Measurements from ENCODE around the gene ATXN1.

ATXN1 gene

DNA sequence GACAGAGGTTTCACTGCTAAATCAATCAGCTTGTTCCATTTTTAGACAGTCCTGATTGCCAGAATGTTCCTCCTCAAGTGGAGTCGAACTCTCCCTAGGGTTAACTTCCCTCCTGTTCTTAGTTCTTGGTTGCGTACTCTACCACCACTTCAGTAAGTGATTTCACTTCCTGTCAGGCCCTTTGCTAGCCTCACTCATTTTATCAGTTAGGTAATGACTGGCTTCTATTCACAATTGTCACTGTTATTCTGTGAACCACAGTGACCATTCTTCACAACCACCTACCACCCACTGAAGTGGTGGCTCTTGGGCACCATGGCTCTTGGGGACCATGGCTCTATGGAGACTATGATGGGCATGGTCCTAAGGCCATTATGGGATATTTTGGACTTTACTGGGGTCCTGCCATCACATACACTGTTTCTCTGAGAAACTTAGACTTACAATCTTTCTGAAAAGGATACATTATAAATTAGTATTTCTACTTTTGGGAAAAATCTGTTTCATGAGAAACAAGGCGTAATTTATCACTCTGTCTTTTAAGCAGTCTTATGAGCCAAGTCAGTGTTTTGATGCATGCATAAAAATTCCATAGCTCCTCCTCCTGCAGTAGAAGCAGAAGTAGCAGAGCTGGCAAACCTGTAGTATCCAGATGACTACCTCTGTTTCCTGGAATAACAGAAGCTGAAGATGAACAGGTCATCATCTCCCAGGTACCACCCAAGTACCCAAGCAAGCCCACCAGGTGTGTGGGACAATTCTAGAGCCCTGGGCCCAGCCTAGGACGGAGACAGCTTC, 66.3 kb downstream of the ATXN1 start:
- whole genome bisulfite sequencing, 2 donors (ENCODE audit: extremely low coverage in 2 of 2, insufficient read length in 2 of 2, insufficient replicate concordance in 1 of 2) = no CpG with 5 or more reads among the region's 4 CpGs
- H3K9ac ChIP-seq (ENCODE audit: low read depth, low read length, poor library complexity) = no peak overlapping the region
- no peak overlapping the region for H3K4me3 ChIP-seq (ENCODE audit: low read length in 2 of 2)
- no peaks in the 10 kb centered on the region for H3K79me1 ChIP-seq (ENCODE audit: low read depth, low read length)
- H3K4me1 ChIP-seq (ENCODE audit: control insufficient read depth in 2 of 2, insufficient read depth in 1 of 2, low read depth in 1 of 2, low read length in 2 of 2) = peaks cover 5 to 15% of the 10 kb centered on the region in 2 donors
- H2AFZ ChIP-seq (ENCODE audit: low read length) = no peak overlapping the region
- H2AK5ac ChIP-seq (ENCODE audit: low read depth, low read length) = no peak overlapping the region
- no peak overlapping the region for H4K91ac ChIP-seq (ENCODE audit: low read depth, low read length, poor library complexity)
- no peak overlapping the region for H2BK12ac ChIP-seq (ENCODE audit: low read length)
- DNase-seq (ENCODE audit: low spot score) = no peak
- H3K27ac ChIP-seq (replicated peaks; ENCODE audit: low read length) = no peak overlapping the region
- H4K8ac ChIP-seq (ENCODE audit: low read depth, low read length) = no peak overlapping the region
- H3K14ac ChIP-seq (ENCODE audit: low read length) = no peak overlapping the region
- no peak overlapping the region for H3K4ac ChIP-seq (ENCODE audit: low read length)
- H3K9me3 ChIP-seq (replicated peaks in 1 of 2; ENCODE audit: control insufficient read depth in 2 of 2, insufficient read depth in 1 of 2, low read depth in 1 of 2, low read length in 2 of 2) = no peaks in the 10 kb centered on the region
- no peak overlapping the region for H2BK15ac ChIP-seq (ENCODE audit: low read length)
- H3K18ac ChIP-seq (ENCODE audit: low read length) = no peak overlapping the region
- no peak overlapping the region for H3K4me2 ChIP-seq (ENCODE audit: insufficient read depth, low read length, poor library complexity, severe bottlenecking)
- no peaks in the 10 kb centered on the region for H3K36me3 ChIP-seq (replicated peaks in 1 of 2; ENCODE audit: control insufficient read depth in 2 of 2, insufficient read depth in 2 of 2, low read length in 2 of 2)
- no peak overlapping the region for H3K23ac ChIP-seq (ENCODE audit: low read depth, low read length, poor library complexity)
- no peak overlapping the region for H2BK5ac ChIP-seq (ENCODE audit: low read length)
- H2BK120ac ChIP-seq (ENCODE audit: low read depth, low read length) = no peak overlapping the region
- H3K27me3 ChIP-seq (ENCODE audit: control insufficient read depth in 3 of 3, insufficient read depth in 3 of 3, low read depth in 1 of 3, low read length in 3 of 3) = no peaks in the 10 kb centered on the region

DNA sequence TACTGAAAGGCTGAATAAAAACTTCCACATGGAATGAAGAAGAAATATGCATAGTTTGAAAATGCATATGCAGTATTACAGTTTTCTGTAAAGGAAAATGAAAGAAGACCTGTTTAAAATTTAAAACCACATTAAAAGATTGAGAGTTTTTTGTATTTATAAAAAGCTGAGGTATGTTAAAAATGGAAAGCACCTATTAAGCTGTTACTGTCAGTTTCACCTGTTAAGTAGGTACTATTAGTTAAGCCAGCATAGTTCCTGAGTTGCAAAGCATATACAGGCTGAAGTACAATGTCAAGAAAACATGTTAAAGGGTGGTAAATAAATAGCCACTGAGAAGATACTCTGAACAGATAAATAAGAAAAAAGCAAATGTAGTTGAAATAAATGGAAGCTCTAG, 69.9 kb downstream of the ATXN1 start:
- Histone ChIP-seq H2AK5ac (ENCODE audit: low read depth, low read length) (no peak overlapping the region), H2AFZ (ENCODE audit: low read length) (no peak overlapping the region), H3K9me3 (replicated peaks in 1 of 2; ENCODE audit: control insufficient read depth in 2 of 2, insufficient read depth in 1 of 2, low read depth in 1 of 2, low read length in 2 of 2) (no peaks in the 10 kb centered on the region), H2BK5ac (ENCODE audit: low read length) (no peak overlapping the region), H3K4me1 (ENCODE audit: control insufficient read depth in 2 of 2, insufficient read depth in 1 of 2, low read depth in 1 of 2, low read length in 2 of 2) (no peaks in the 10 kb centered on the region), H3K4ac (ENCODE audit: low read length) (no peak overlapping the region), H3K36me3 (replicated peaks in 1 of 2; ENCODE audit: control insufficient read depth in 2 of 2, insufficient read depth in 2 of 2, low read length in 2 of 2) (no peaks in the 10 kb centered on the region), H3K79me1 (ENCODE audit: low read depth, low read length) (no peaks in the 10 kb centered on the region), H3K4me2 (ENCODE audit: insufficient read depth, low read length, poor library complexity, severe bottlenecking) (no peak overlapping the region), H3K9ac (ENCODE audit: low read depth, low read length, poor library complexity) (no peak overlapping the region), H2BK15ac (ENCODE audit: low read length) (no peak overlapping the region), H3K14ac (ENCODE audit: low read length) (no peak overlapping the region), H4K8ac (ENCODE audit: low read depth, low read length) (no peak overlapping the region), H3K18ac (ENCODE audit: low read length) (no peak overlapping the region), H3K23ac (ENCODE audit: low read depth, low read length, poor library complexity) (no peak overlapping the region), H3K27ac (replicated peaks; ENCODE audit: low read length) (no peak overlapping the region), H3K27me3 (ENCODE audit: control insufficient read depth in 3 of 3, insufficient read depth in 3 of 3, low read depth in 1 of 3, low read length in 3 of 3) (no peaks in the 10 kb centered on the region), H4K91ac (ENCODE audit: low read depth, low read length, poor library complexity) (no peak overlapping the region), H3K4me3 (ENCODE audit: low read length in 2 of 2) (no peak overlapping the region), H2BK12ac (ENCODE audit: low read length) (no peak overlapping the region), H2BK120ac (ENCODE audit: low read depth, low read length) (no peak overlapping the region)
- no peak for DNase-seq (ENCODE audit: low spot score)

DNA sequence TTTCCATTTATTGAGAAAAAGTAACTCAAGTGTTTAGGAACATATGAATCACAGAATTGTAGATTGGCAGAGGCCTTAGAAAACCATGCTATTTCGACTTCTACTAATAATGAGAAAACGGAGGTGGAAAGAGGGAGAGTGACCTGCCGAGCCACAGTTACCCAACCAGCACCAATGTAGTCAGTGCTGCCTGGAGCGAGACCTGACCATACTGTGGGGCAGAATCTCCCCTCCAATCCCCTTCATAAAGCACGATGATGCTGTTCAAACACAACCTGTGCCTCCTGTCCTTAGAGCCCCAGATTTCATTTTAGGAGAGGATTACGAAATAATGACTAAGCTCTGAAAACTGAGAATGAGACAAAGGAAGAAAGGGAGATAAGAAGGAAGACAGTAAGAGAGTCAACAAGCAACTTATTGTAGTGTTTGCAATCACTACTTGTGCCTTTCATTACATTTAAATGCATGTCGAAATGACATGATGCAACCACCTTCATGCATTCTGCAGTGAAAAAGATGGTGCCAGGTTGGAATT, 70.6 kb downstream of the ATXN1 start:
- no peak overlapping the region for H3K27ac ChIP-seq (replicated peaks; ENCODE audit: low read length)
- H3K18ac ChIP-seq (ENCODE audit: low read length) = no peak overlapping the region
- H2BK5ac ChIP-seq (ENCODE audit: low read length) = no peak overlapping the region
- no peaks in the 10 kb centered on the region for H3K9me3 ChIP-seq (replicated peaks in 1 of 2; ENCODE audit: control insufficient read depth in 2 of 2, insufficient read depth in 1 of 2, low read depth in 1 of 2, low read length in 2 of 2)
- H4K8ac ChIP-seq (ENCODE audit: low read depth, low read length) = no peak overlapping the region
- no peaks in the 10 kb centered on the region for H3K27me3 ChIP-seq (ENCODE audit: control insufficient read depth in 3 of 3, insufficient read depth in 3 of 3, low read depth in 1 of 3, low read length in 3 of 3)
- H2AK5ac ChIP-seq (ENCODE audit: low read depth, low read length) = no peak overlapping the region
- H2BK120ac ChIP-seq (ENCODE audit: low read depth, low read length) = no peak overlapping the region
- no CpG with 5 or more reads among the region's 7 CpGs for WGBS, 2 donors (ENCODE audit: extremely low coverage in 2 of 2, insufficient read length in 2 of 2, insufficient replicate concordance in 1 of 2)
- H2BK12ac ChIP-seq (ENCODE audit: low read length) = no peak overlapping the region
- H3K4me2 ChIP-seq (ENCODE audit: insufficient read depth, low read length, poor library complexity, severe bottlenecking) = no peak overlapping the region
- H3K9ac ChIP-seq (ENCODE audit: low read depth, low read length, poor library complexity) = no peak overlapping the region
- H3K4me1 ChIP-seq (ENCODE audit: control insufficient read depth in 2 of 2, insufficient read depth in 1 of 2, low read depth in 1 of 2, low read length in 2 of 2) = no peaks in the 10 kb centered on the region
- no peak overlapping the region for H3K4me3 ChIP-seq (ENCODE audit: low read length in 2 of 2)
- H3K4ac ChIP-seq (ENCODE audit: low read length) = no peak overlapping the region
- DNase-seq (ENCODE audit: low spot score) = no peak
- H3K79me1 ChIP-seq (ENCODE audit: low read depth, low read length) = no peaks in the 10 kb centered on the region
- no peak overlapping the region for H4K91ac ChIP-seq (ENCODE audit: low read depth, low read length, poor library complexity)
- H3K14ac ChIP-seq (ENCODE audit: low read length) = no peak overlapping the region
- H3K23ac ChIP-seq (ENCODE audit: low read depth, low read length, poor library complexity) = no peak overlapping the region
- no peak overlapping the region for H2BK15ac ChIP-seq (ENCODE audit: low read length)
- H2AFZ ChIP-seq (ENCODE audit: low read length) = no peak overlapping the region
- no peaks in the 10 kb centered on the region for H3K36me3 ChIP-seq (replicated peaks in 1 of 2; ENCODE audit: control insufficient read depth in 2 of 2, insufficient read depth in 2 of 2, low read length in 2 of 2)

DNA sequence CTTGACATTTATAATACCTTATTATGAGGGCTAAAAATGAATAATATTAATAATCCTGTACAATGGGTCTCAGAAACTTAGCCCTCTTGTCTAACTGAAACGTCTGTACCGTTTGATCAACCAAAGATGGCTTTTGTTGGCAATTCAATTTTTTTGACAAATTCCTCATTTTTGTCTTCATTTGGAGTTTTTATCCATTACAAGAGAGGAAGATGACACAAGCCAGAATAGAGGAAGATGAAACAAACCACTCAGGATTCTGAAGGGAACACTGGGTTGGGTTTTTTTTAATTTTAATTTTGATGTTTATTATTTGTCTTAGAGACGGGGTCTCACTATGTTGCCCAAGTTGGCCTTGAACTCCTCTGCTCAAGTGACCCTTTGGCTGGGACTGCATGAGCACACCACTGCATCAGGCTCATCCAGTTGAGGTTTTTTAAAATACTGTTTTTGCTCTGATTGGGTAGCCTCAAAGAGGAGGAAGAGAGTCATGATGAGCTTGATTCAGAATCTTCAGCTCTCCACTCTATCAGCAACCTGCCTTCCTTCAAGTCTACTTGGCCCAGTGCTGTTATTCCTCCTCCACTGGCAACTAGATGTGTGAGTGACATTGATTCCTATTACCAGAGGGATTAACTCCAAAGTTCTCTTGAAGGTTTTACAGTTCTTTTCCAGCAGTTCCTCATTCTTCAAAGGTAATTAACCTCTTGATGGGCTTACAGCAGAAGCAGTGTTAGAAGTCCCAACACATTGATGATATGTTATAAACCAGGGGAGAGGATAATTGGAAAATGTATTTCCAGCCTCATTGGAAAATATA, 71.3 kb downstream of the ATXN1 start:
- Histone ChIP-seq H3K23ac (ENCODE audit: low read depth, low read length, poor library complexity) (no peak overlapping the region), H2BK15ac (ENCODE audit: low read length) (no peak overlapping the region), H3K9me3 (replicated peaks in 1 of 2; ENCODE audit: control insufficient read depth in 2 of 2, insufficient read depth in 1 of 2, low read depth in 1 of 2, low read length in 2 of 2) (no peaks in the 10 kb centered on the region), H2BK12ac (ENCODE audit: low read length) (no peak overlapping the region), H4K91ac (ENCODE audit: low read depth, low read length, poor library complexity) (no peak overlapping the region), H3K27me3 (ENCODE audit: control insufficient read depth in 3 of 3, insufficient read depth in 3 of 3, low read depth in 1 of 3, low read length in 3 of 3) (no peaks in the 10 kb centered on the region), H3K4me3 (ENCODE audit: low read length in 2 of 2) (no peak overlapping the region), H4K8ac (ENCODE audit: low read depth, low read length) (no peak overlapping the region), H3K36me3 (replicated peaks in 1 of 2; ENCODE audit: control insufficient read depth in 2 of 2, insufficient read depth in 2 of 2, low read length in 2 of 2) (no peaks in the 10 kb centered on the region), H3K4me2 (ENCODE audit: insufficient read depth, low read length, poor library complexity, severe bottlenecking) (no peak overlapping the region), H2BK120ac (ENCODE audit: low read depth, low read length) (no peak overlapping the region), H3K4ac (ENCODE audit: low read length) (no peak overlapping the region), H2AK5ac (ENCODE audit: low read depth, low read length) (no peak overlapping the region), H3K14ac (ENCODE audit: low read length) (no peak overlapping the region), H3K27ac (replicated peaks; ENCODE audit: low read length) (no peak overlapping the region), H3K79me1 (ENCODE audit: low read depth, low read length) (no peaks in the 10 kb centered on the region), H3K18ac (ENCODE audit: low read length) (no peak overlapping the region), H2AFZ (ENCODE audit: low read length) (no peak overlapping the region), H3K4me1 (ENCODE audit: control insufficient read depth in 2 of 2, insufficient read depth in 1 of 2, low read depth in 1 of 2, low read length in 2 of 2) (peaks cover 3% of the 10 kb centered on the region in 2 donors), H2BK5ac (ENCODE audit: low read length) (no peak overlapping the region), H3K9ac (ENCODE audit: low read depth, low read length, poor library complexity) (no peak overlapping the region)
- no peak for DNase-seq (ENCODE audit: low spot score)
- no CpG with 5 or more reads among the region's 3 CpGs for WGBS, 2 donors (ENCODE audit: extremely low coverage in 2 of 2, insufficient read length in 2 of 2, insufficient replicate concordance in 1 of 2)
